HG03521 (cell line): ENCODE results near the gene SLC51A.
"Not testable (repeated sequence)": the region's sequence is repeated elsewhere in the genome, so short reads cannot be mapped to it uniquely, and the experiment has no call there.

Experiments used
- ATAC-seq: cut with Tn5 transposase; IDR thresholded peaks from one replicate; pipeline ENCODE4 v1.9.1; 2021; ENCODE audit warnings: mild to moderate bottlenecking, moderate library complexity; ENCODE audit not compliant: unreplicated experiment

The SLC51A gene

DNA sequence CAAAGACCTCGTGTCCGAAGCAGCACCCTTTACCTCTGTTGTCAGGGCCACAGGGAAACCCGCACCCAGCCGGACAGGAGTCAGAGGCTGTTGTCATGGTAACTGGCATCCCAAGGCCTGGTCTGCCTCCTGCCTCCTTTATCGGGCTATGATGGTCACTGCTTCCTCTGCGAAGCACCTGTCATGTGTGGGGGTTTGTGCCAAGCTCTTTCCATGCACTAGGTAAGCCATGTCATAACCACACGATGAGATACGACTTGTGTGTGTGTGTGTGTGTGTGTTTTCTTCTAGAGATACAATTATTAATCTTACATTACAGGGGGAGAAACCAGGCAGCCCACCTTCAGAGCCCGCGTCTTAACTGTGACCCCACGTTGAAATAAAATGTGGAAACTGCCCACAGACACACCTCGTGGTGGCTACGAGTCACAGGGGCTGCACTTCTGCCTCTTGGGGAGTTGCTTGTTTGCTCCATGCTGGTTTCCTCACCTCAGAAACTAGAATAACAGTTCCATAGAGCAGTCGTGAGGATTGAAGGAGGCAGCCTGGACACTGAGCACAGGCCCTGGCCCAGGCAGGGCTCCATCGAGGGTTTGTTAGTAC lies 23.1 kb upstream of the SLC51A start:
- no peak for ATAC-seq

GRCh38 chr3:196193736-196194541 lies 22.4 kb upstream of the SLC51A start:
- no peak for ATAC-seq

GRCh38 chr3:196194542-196194915 lies 21.8 kb upstream of the SLC51A start:
- no peak for ATAC-seq

DNA sequence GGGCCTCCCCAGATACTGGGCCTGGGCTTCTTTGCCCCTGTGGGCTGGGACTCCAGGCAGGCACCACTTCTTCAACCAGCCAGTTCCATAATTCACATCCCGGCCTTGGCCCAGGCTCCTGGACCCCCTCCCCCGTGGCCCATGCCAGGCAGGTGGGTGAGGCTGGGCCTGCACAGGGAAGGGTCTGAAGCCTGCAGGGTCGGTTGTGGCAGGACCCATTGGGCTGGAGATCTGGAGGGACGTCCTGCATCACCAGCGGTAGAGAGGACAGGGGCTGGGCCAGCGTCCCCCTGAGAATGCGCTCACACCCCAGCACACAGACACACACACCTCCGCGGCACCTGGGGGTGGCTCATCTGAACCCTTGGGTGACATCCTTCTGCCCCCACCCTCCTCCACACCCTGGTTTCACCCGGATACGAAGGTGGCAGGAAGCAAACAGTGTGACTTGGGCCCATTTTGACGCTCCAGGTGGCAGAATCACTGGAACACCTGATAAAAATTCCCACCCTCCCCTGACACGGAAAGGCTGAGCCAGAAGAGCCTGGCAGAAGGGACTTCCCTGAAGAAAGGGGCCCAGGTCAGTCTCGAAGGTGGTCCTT lies 20.6 kb upstream of the SLC51A start:
- no peak for ATAC-seq

DNA sequence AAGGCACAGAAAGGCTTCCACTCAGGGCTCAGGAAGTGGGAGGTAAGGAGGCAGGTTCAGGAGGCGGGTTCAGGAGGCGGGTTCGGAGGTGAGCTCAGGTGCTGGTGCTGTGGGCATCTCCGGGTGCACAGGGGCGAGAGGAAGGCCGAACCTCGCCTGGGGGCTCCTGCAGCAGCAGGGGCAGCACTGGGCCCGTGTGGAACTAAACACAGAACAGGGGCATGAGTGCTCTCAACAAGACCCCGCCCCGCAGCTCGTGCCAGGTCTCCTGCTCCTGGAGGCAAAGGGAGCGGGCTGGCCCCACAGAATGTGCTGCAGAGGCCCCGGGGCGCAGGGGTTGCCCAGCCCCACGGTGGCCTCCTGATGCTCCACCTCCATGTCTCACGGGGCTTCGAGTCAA lies 18.8 kb upstream of the SLC51A start:
- ATAC-seq, result no peak

- no peak for ATAC-seq
Observed at GRCh38 chr3:196198081-196198675, 18.2 kb upstream of the SLC51A start.

DNA sequence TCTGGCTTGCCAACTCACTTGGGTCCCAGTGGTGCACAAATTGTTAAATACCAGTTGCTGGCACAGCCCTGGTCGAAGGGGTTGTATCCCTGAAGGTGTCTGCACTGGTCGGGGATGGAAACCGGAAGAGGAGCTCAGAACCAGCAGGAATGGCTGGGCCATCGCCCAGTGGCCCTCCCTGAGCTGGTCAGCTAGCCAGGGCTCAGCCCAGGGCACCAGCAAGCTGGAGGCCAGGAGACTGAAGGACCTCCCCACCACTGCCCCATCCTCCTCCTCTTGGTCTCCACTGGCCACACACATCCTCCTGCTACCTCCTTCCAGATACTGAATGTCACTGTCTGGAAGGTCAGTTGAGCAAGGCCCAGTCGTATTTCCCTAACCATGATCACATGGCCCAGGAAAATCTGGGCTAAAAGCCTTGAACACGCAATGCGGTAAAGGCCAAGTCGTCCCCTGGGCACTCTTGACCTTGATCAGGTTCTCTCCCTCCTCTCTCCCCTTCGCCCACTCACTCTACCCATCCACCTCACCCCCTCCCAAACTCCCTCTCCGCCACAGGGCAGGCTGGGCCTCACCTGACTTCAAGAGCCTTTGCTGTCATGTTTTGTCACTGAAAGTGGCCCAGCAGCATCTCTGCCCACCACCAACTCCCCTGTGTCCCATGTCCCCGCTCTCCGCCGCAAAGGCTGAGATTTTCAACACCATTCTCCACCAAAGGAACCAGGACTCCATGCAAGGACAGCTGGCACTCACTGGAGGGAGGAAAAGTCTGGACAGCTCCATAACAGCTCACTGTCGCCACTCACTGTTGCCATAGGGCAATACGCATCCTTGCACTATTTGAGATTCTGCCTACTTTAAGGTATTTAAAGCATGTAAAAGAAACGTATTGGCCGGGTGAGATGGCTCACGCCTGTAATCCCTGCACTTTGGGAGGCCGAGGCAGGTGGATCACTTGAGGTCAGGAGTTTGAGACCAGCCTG lies 17.3 kb upstream of the SLC51A start:
- ATAC-seq, result no peak

DNA sequence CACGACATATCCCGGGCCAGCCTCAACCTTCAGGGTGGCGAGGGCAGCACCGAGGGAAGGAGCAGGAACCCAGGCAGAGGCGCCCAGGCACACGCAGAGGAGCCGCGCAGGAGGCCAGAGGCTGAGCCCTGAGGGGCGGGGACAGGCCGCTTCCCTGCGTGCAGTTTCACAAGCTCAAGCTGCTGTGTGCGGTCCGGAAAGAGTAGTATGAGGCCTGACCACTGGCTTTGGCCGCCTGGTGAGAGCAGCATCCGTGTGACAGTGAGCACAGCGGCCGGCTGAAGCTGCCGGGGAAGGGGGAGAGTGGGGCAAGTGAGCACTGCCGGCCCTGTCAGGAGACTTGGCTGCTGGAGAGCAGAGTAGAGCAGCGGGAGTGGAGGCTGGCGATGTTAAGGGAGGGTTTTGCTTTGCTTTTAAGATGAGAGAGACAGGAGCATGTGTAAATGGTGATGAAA lies 13.8 kb upstream of the SLC51A start:
- peak; percentile 43 for ATAC-seq

DNA sequence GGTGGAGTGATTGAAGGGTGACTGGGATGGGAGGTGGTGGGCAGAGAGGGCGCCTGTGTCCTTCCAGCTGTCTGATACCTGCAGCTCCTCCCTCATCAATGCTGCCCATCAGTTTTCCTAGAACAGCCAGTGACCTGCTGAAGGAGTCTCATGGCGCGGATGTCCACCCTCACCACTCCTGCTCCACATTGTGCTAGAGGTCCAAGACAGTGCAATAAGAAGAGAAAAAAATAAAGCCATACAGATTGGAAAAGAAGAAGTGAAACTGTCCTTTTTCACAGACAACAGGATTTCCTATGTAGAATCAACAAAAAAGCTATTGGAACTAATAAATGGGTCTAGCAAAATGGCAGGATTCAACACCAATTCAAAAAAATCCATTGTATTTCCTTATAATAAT lies 12.5 kb upstream of the SLC51A start:
- ATAC-seq, result no peak

DNA sequence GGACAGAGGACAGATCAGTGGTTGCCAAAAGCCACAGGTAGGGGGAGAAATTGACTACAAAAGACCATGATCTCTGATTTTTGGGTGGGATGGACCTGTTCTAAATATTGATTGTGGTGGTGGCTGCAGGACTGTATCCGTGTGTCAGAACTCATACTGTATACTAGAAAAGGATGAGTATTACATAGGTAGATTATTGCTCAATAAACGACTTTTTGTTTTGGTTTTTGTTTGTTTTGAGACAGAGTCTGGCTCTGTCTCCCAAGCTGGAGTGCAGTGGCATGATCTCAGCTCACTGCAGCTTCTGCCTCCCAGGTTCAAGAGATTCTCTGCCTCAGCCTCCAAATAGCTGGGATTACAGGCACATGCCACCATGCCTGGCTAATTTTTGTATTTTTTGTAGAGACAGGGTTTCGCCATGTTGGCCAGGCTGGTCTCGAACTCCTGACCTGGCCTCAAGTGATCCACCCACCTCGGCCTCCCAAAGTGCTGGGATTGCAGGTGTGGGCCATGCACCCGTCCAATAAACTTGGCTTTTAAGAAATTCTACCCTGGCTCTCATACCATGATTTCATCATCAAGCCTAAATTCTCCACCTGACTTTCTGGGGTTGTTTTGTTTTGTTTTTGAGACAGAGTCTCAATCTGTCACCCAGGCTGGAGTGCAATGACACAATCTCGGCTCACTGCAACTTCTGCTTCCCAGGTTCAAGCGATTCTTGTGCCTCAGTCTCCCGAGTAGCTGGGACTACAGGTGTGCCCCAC lies 10.7 kb upstream of the SLC51A start:
- not testable (repeated sequence) for ATAC-seq

DNA sequence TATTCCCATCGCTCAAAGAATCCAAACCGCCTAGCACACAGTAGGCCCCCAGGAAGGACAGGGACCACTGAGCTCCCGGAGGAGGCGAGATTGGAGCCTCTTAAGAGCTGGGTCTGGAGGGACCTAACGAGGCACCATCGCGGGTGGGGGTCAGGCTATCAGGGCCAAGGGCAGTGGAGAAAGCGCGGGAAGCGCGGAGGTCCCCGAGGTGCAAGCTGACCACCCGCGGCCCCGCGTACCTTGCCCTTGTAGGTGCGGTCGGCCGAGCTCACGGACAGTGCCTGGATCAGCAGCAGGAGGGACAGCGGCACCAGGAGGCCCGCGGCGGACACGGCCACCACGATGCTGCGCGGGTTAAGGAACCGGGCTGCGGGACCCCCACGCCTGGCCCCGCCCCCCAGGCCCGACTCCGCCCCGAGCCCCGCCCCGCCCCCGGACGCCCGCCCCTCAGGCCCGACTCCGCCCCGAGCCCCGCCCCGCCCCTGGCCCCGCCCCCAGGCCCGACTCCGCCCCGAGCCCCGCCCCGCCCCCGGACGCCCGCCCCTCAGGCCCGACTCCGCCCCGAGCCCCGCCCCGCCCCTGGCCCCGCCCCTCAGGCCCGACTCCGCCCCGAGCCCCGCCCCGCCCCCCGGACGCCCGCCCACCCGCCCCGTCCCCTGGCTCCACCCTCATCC lies 9.0 kb upstream of the SLC51A start:
- no peak for ATAC-seq

- ATAC-seq, result no peak
Observed at GRCh38 chr3:196207833-196208607, 8.3 kb upstream of the SLC51A start.

DNA sequence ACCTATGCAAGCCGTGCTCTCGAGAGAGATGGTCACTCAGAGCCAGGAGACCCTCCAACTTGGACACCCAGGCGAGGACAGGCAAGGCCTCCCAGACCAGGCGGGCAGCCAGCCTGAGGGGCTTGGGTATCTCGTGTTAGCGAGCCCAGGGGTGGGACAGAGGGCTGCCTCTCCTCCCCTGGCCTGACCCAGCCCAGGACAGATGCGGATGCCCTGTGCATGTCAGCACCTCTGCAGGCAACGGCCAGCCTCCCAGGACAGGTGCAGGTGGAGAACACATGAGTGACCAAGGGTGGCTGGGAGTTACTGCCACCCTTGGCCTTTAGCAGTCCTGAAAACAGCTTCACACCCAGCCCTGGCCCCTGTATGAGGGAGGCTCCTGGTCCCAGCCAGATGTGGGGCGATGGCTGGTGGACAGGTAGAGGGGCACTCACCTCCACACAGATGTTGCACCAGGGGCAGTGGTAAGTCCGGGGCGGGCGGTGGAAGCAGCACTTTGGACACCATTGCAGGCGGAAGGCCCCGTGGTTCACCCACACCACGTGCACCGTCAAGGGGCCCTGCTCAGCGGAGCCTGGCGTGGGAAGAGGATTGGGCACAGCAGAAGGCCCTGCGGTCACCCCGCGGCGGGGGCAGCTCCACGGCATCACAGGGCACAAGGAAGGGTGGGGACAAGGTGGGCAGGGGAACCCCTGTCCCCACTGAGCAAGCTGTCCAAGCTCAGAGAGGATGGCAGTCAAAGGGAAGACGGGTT lies 7.2 kb upstream of the SLC51A start:
- no peak for ATAC-seq

GRCh38 chr3:196209944-196210672 lies 6.2 kb upstream of the SLC51A start:
- ATAC-seq, result not testable (repeated sequence)

GRCh38 chr3:196210673-196211556 lies 5.4 kb upstream of the SLC51A start, which contains the start of gene ZDHHC19:
Gene ZDHHC19, minus strand, starts transcription at chr3:196211400. Its CDS starts 85 bp downstream, at chr3:196211315.
- ATAC-seq, result no peak
